IMR-90 (cell line): ENCODE results near the gene HSPG2. TPM values are rescaled to one million over a fixed set of nuclear protein-coding genes. Genes with fewer than 3 reads are reported as not detected.
A peak's percentile ranks its signal among the peaks of the same experiment; 100 is the strongest.

Experiments
- ATAC-seq: fragments of 200-7000 bp; cut with Tn5 transposase; 2 replicates; pipeline ENCODE4 v1.9.1; 2020; ENCODE audit warnings: low read depth, mild to moderate bottlenecking, moderate library complexity
- BruUV-seq: library from RNA; stranded (reverse); fragments of 400-500 nt; replicated peaks from 2 replicates; lab custom pipeline; 2021; lab: Mats Ljungman, UMichigan
- CTCF ChIA-PET: fragments of 300-600 bp; formaldehyde crosslinking; extraction: SDS; loops from one replicate; lab custom pipeline; 2021; ENCODE audit warnings: antibody characterized with exemption; lab: Yijun Ruan, JAX
- POLR2A ChIA-PET: fragments of 300-600 bp; sonication (Branson Sonifier 250); formaldehyde crosslinking; loops from one replicate; lab custom pipeline; 2022; ENCODE audit warnings: antibody characterized with exemption; ENCODE audit not compliant: unreplicated experiment; lab: Charles Lee
- DNase-seq: peaks from one replicate; pipeline ENCODE4 v3.0.0; 2013
- H2AFZ ChIP-seq: replicated peaks from 2 replicates; pipeline ENCODE3; 2013; ENCODE audit warnings: low read length, mild to moderate bottlenecking; ENCODE audit not compliant: poor library complexity
- H2AK5ac ChIP-seq: 2 replicates; pipeline ENCODE4 v1.6.1; 2013; ENCODE audit warnings: low read depth, low read length, inconsistent platforms
- H2AK9ac ChIP-seq: replicated peaks from 2 replicates; pipeline ENCODE3; 2013; ENCODE audit warnings: mild to moderate bottlenecking, low read depth, low read length, moderate library complexity; ENCODE audit not compliant: poor library complexity
- H2BK120ac ChIP-seq: 2 replicates; pipeline ENCODE4 v1.6.1; 2013; ENCODE audit warnings: low read depth, low read length, inconsistent platforms
- H2BK15ac ChIP-seq: 3 replicates; pipeline ENCODE4 v1.6.1; 2013; ENCODE audit warnings: low read depth, low read length, inconsistent platforms
- H2BK20ac ChIP-seq: 2 replicates; pipeline ENCODE4 v1.6.1; 2013; ENCODE audit warnings: low read depth, mild to moderate bottlenecking, inconsistent platforms, low read length, moderate library complexity
- H2BK5ac ChIP-seq: 2 replicates; pipeline ENCODE4 v1.6.1; 2013; ENCODE audit warnings: mild to moderate bottlenecking, low read depth, low read length, inconsistent platforms; ENCODE audit not compliant: poor library complexity, severe bottlenecking
- H3K14ac ChIP-seq: replicated peaks from 2 replicates; pipeline ENCODE4 v1.6.1; 2013; ENCODE audit warnings: low read depth, low read length, inconsistent platforms
- H3K18ac ChIP-seq: 2 replicates; pipeline ENCODE4 v1.6.1; 2013; ENCODE audit warnings: low read depth, low read length, control low read depth
- H3K23ac ChIP-seq: 2 replicates; pipeline ENCODE4 v1.6.1; 2013; ENCODE audit warnings: low read depth, low read length, inconsistent platforms
- H3K27ac ChIP-seq: 2 replicates; pipeline ENCODE4 v1.5.1; 2013; ENCODE audit warnings: mild to moderate bottlenecking, control low read depth, low read length; ENCODE audit not compliant: insufficient read depth
- H3K27me3 ChIP-seq: 2 replicates; pipeline ENCODE4 v1.6.1; 2013; ENCODE audit warnings: low read length; ENCODE audit not compliant: control insufficient read depth, insufficient read depth
- H3K36me3 ChIP-seq: 2 replicates; pipeline ENCODE4 v1.6.1; 2013; ENCODE audit warnings: low read length, mixed read lengths; ENCODE audit not compliant: control insufficient read depth, insufficient read depth
- H3K4ac ChIP-seq: 2 replicates; pipeline ENCODE4 v1.6.1; 2013; ENCODE audit warnings: low read depth, low read length, inconsistent platforms
- H3K4me1 ChIP-seq: 2 replicates; pipeline ENCODE4 v1.6.1; 2013; ENCODE audit warnings: low read length, mixed read lengths; ENCODE audit not compliant: control insufficient read depth, insufficient read depth
- H3K4me2 ChIP-seq: 2 replicates; pipeline ENCODE4 v1.6.1; 2013; ENCODE audit warnings: low read depth, mild to moderate bottlenecking, control low read depth, low read length, moderate library complexity
- H3K4me3 ChIP-seq: 2 replicates; pipeline ENCODE4 v1.5.1; 2013; ENCODE audit warnings: low read depth, mild to moderate bottlenecking, control low read depth, low read length, moderate library complexity; ENCODE audit not compliant: insufficient read depth
- H3K56ac ChIP-seq: 2 replicates; pipeline ENCODE4 v1.6.1; 2013; ENCODE audit warnings: low read length, inconsistent platforms; ENCODE audit not compliant: insufficient read depth; ENCODE audit errors: extremely low read depth
- H3K79me1 ChIP-seq, 2 experiments: 2 replicates each; pipeline ENCODE4 v1.6.1; 2013; ENCODE audit warnings: low read length in 2 of 2, inconsistent platforms in 1 of 2, low read depth in 1 of 2
- H3K9ac ChIP-seq: 2 replicates; pipeline ENCODE4 v1.6.1; 2013; ENCODE audit warnings: low read depth, low read length, control low read depth
- H3K9me1 ChIP-seq: 2 replicates; pipeline ENCODE4 v1.6.1; 2013; ENCODE audit warnings: low read length, inconsistent platforms; ENCODE audit not compliant: insufficient read depth
- H3K9me3 ChIP-seq: 2 replicates; pipeline ENCODE4 v1.6.1; 2013; ENCODE audit warnings: low read length; ENCODE audit not compliant: control insufficient read depth, insufficient read depth
- H4K20me1 ChIP-seq: 2 replicates; pipeline ENCODE4 v1.6.1; 2013; ENCODE audit warnings: low read length, inconsistent platforms; ENCODE audit not compliant: insufficient read depth
- H4K5ac ChIP-seq: 2 replicates; pipeline ENCODE4 v1.6.1; 2013; ENCODE audit warnings: mild to moderate bottlenecking, low read depth, low read length, control low read depth
- H4K8ac ChIP-seq, 2 experiments: 2 replicates each; pipeline ENCODE4 v1.6.1; 2013; ENCODE audit warnings: low read depth in 2 of 2, low read length in 2 of 2, control low read depth in 1 of 2, inconsistent platforms in 1 of 2
- H4K91ac ChIP-seq: 2 replicates; pipeline ENCODE4 v1.6.1; 2013; ENCODE audit warnings: low read depth, low read length, inconsistent platforms; ENCODE audit not compliant: insufficient read depth
- BHLHE40 ChIP-seq: fragments of 150-350 bp; IDR thresholded peaks from 2 replicates; pipeline ENCODE4 v1.6.1; 2016; ENCODE audit warnings: mild to moderate bottlenecking, low read depth, low read length
- CEBPB ChIP-seq: IDR thresholded peaks from 2 replicates; pipeline ENCODE4 v1.6.1; 2012; ENCODE audit warnings: low read depth, low read length, improper control_type of control experiment
- ELK1 ChIP-seq: fragments of 150-350 bp; IDR thresholded peaks from 2 replicates; pipeline ENCODE4 v1.6.1; 2016; ENCODE audit warnings: low read depth, mild to moderate bottlenecking, low read length, moderate library complexity, borderline replicate concordance
- FOS ChIP-seq: fragments of 150-350 bp; IDR thresholded peaks from 2 replicates; pipeline ENCODE4 v1.6.1; 2016; ENCODE audit warnings: low read depth, low read length
- MAFK ChIP-seq: IDR thresholded peaks from 2 replicates; pipeline ENCODE4 v1.6.1; 2012; ENCODE audit warnings: low read depth, low read length, improper control_type of control experiment
- MAZ ChIP-seq: IDR thresholded peaks from 2 replicates; pipeline ENCODE4 v1.6.1; 2012; ENCODE audit warnings: low read depth, mild to moderate bottlenecking, low read length, improper control_type of control experiment, moderate library complexity, borderline replicate concordance
- MXI1 ChIP-seq: IDR thresholded peaks from 2 replicates; pipeline ENCODE4 v1.6.1; 2012; ENCODE audit warnings: low read depth, mild to moderate bottlenecking, low read length, moderate library complexity, borderline replicate concordance
- NFE2L2 ChIP-seq: fragments of 150-350 bp; IDR thresholded peaks from 2 replicates; pipeline ENCODE4 v1.6.1; 2016; ENCODE audit warnings: low read depth, mild to moderate bottlenecking, low read length
- POLR2A ChIP-seq: IDR thresholded peaks from 2 replicates; pipeline ENCODE4 v1.6.1; 2012; ENCODE audit warnings: mild to moderate bottlenecking, low read depth, low read length
- RAD21 ChIP-seq: IDR thresholded peaks from 2 replicates; pipeline ENCODE4 v1.6.1; 2012; ENCODE audit warnings: low read length, improper control_type of control experiment
- RCOR1 ChIP-seq: IDR thresholded peaks from 2 replicates; pipeline ENCODE4 v1.6.1; 2012; ENCODE audit warnings: mild to moderate bottlenecking, low read length, improper control_type of control experiment; ENCODE audit not compliant: insufficient replicate concordance
- RFX5 ChIP-seq: IDR thresholded peaks from 2 replicates; pipeline ENCODE4 v1.8.0; 2012; ENCODE audit warnings: low read depth, mild to moderate bottlenecking, low read length, moderate library complexity
- SMC3 ChIP-seq: fragments of 150-350 bp; IDR thresholded peaks from 2 replicates; pipeline ENCODE4 v1.6.1; 2016; ENCODE audit warnings: low read depth, mild to moderate bottlenecking, antibody characterized with exemption, low read length, moderate library complexity
- USF2 ChIP-seq: fragments of 150-350 bp; IDR thresholded peaks from 2 replicates; pipeline ENCODE4 v1.6.1; 2017; ENCODE audit warnings: mild to moderate bottlenecking, antibody characterized with exemption, low read length, low read depth
- WGBS, 2 experiments: methylation state at CpG; one replicate each; pipeline versions ENCODE4 v1.1.5 to v1.1.7; 2013; ENCODE audit warnings: missing lambda C conversion rate in 2 of 2; ENCODE audit not compliant: insufficient read length in 1 of 2; ENCODE audit errors: extremely low coverage in 2 of 2; 5-methylcytosine and 5-hydroxymethylcytosine counted together
- dilution Hi-C: fragments of 300-500 bp; cut with HindIII; formaldehyde crosslinking; loops from one replicate; pipeline ENCODE4 v1.14.3; 2018; ENCODE audit warnings: low sequenced_read_pairs; ENCODE audit not compliant: unreplicated experiment
- in situ Hi-C: fragments of 300-500 bp; cut with MboI; formaldehyde crosslinking; loops from 3 replicates; pipeline ENCODE4 v1.14.3; 2019; ENCODE audit warnings: low sequenced_read_pairs, inconsistent platforms, mixed read lengths
- intact Hi-C: fragments of 100-400 bp; cut with micrococcal nuclease; formaldehyde crosslinking; loops from 2 replicates; pipeline ENCODE4 v1.10.0; 2022
- polyA plus RNA-seq, 3 experiments: library from polyadenylated mRNA; depleted of rRNA; stranded (reverse); fragments of >200 nt; gene quantifications; 2 replicates each; pipeline ENCODE4 v1.2.3, GENCODE V29; 2012; ENCODE audit warnings: low replicate concordance in 1 of 3
- total RNA-seq: library from RNA; depleted of rRNA; stranded (reverse); fragments of >200 nt; gene quantifications from 2 replicates; pipeline ENCODE4 v1.2.3, GENCODE V29; 2012

Gene HSPG2
- total and polyA plus RNA-seq, 2 of the 4 experiments (the other 2 are of a cell fraction) = 15.8 to 94.0 TPM

GRCh38 chr1:21955501-21956281, 18.6 kb upstream of the HSPG2 start:
- H4K5ac ChIP-seq = peak overlapping the region; percentile 49
- peak overlapping the region; percentile 21; the same call in 1 of the 3 replicates for H2BK15ac ChIP-seq
- no peak overlapping the region for H3K27ac ChIP-seq
- ChIA-PET POLR2A (no interaction called here), CTCF (no interaction called here)
- no peaks in the 10 kb centered on the region for H3K9me1 ChIP-seq
- H2BK20ac ChIP-seq = peak overlapping the region; percentile 45; the same call in 1 of the 2 replicates
- no peaks in the 10 kb centered on the region for H3K79me1 ChIP-seq
- H4K91ac ChIP-seq = peak overlapping the region; percentile 39
- ATAC-seq (peak; percentile 46), DNase-seq (no peak)
- H3K18ac ChIP-seq = peak overlapping the region; percentile 61
- in situ Hi-C loops (loop anchor here (25.0 kb wide), 1 partner anchor 243 kb away; no protein-coding TSS in a partner anchor), intact Hi-C loops (loop anchor here (2.0 kb wide), 1 partner anchor 93 kb away; no protein-coding TSS in a partner anchor), dilution Hi-C loops (no loop called here)
- H3K4me1 ChIP-seq = peaks cover 11% of the 10 kb centered on the region
- H3K4me3 ChIP-seq = no peak overlapping the region
- no peak overlapping the region for H3K14ac ChIP-seq
- no peaks in the 10 kb centered on the region for H4K20me1 ChIP-seq
- peaks cover 5% of the 10 kb centered on the region for H3K27me3 ChIP-seq
- H2BK5ac ChIP-seq = no peak overlapping the region
- H3K56ac ChIP-seq = no peak overlapping the region
- no peak overlapping the region for H3K9ac ChIP-seq
- peak overlapping the region; percentile 80 for H2AFZ ChIP-seq
- peak overlapping the region; percentile 52 for H3K4ac ChIP-seq
- H3K4me2 ChIP-seq = no peak overlapping the region
- H4K8ac ChIP-seq = peak overlapping the region; percentile 12 to 66; a peak in 2 of 4 replicates
- H2AK5ac ChIP-seq = peak overlapping the region; percentile 46; the same call in 1 of the 2 replicates
- peak overlapping the region; percentile 66 for H2AK9ac ChIP-seq
- no TSS peak for BruUV-seq
- H3K23ac ChIP-seq = no peak overlapping the region; the same call in 1 of the 2 replicates
- no CpG with 5 or more reads among the region's 9 CpGs for WGBS, 2 experiments
- peak overlapping the region; percentile 57; the same call in 1 of the 2 replicates for H2BK120ac ChIP-seq
- no peaks in the 10 kb centered on the region for H3K36me3 ChIP-seq
- no peaks in the 10 kb centered on the region for H3K9me3 ChIP-seq
- TF ChIP-seq FOS (no peak), RAD21 (no peak), BHLHE40 (no peak), MAZ (no peak), POLR2A (no peak), MXI1 (no peak), SMC3 (no peak), NFE2L2 (no peak), ELK1 (no peak), CEBPB (no peak), RFX5 (no peak), USF2 (no peak), RCOR1 (no peak), MAFK (no peak)
